ENCODE results near the gene ICAM1. TPM values are rescaled to one million over a fixed set of nuclear protein-coding genes. Genes with fewer than 3 reads are reported as not detected.

ICAM1 gene
- total RNA-seq, 3 donors from 2014 or later, result 20.6 to 52.2 (median 20.8) TPM

- no peaks in the 10 kb centered on the region for H3K27me3 ChIP-seq
- no peak overlapping the region for H3K27ac ChIP-seq
- H3K4me1 ChIP-seq, result no peaks in the 10 kb centered on the region
- no peak overlapping the region for H3K4me3 ChIP-seq
- H3K36me3 ChIP-seq, result no peaks in the 10 kb centered on the region
- intact Hi-C loops (cut with DNase I; ENCODE audit: low total_unique reads), result loop anchor here (5.0 kb wide), 1 partner anchor 136 kb away; the partner anchor contains the start of gene CDC37
- TF ChIP-seq POLR2AphosphoS5 (IDR thresholded peaks at IDR 0.05), result no peak
- no peak for TF ChIP-seq POLR2A (IDR thresholded peaks at IDR 0.05)
- TF ChIP-seq, protein P1, sequence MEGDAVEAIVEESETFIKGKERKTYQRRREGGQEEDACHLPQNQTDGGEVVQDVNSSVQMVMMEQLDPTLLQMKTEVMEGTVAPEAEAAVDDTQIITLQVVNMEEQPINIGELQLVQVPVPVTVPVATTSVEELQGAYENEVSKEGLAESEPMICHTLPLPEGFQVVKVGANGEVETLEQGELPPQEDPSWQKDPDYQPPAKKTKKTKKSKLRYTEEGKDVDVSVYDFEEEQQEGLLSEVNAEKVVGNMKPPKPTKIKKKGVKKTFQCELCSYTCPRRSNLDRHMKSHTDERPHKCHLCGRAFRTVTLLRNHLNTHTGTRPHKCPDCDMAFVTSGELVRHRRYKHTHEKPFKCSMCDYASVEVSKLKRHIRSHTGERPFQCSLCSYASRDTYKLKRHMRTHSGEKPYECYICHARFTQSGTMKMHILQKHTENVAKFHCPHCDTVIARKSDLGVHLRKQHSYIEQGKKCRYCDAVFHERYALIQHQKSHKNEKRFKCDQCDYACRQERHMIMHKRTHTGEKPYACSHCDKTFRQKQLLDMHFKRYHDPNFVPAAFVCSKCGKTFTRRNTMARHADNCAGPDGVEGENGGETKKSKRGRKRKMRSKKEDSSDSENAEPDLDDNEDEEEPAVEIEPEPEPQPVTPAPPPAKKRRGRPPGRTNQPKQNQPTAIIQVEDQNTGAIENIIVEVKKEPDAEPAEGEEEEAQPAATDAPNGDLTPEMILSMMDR (IDR thresholded peaks at IDR 0.05), result no peak
- DNase-seq (ENCODE audit: low spot score in 2 of 2), result no peak
- no peaks in the 10 kb centered on the region for H3K9me3 ChIP-seq
Measured at GRCh38 chr19:10266706-10267105, 4.2 kb upstream of the ICAM1 start.

DNA sequence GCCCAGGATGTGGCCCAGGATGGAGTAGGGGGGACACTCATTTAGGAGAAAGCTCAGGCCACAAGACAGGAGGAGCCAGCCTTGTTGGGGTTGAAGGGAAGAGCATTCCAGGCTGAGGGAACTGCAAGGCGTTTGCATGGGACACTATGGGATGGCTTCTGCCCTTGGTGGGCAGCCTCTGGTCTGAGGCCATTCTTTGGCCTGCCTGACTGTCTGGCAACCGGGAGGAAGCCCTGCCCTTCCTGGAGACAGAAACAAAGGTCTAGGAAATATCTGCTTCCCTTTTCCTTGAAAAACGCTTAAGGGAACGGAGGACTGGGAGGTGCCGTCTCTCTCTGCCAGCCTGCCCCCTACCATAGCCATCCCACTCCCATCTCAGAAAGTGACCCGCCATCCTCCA is 2.8 kb upstream of the ICAM1 start:
- Histone ChIP-seq H3K36me3 (no peaks in the 10 kb centered on the region), H3K27me3 (no peaks in the 10 kb centered on the region), H3K9me3 (no peaks in the 10 kb centered on the region), H3K4me1 (no peaks in the 10 kb centered on the region), H3K27ac (peak overlapping the region in 1 of 2 donors; percentile 78), H3K4me3 (no peak overlapping the region)
- DNase-seq (ENCODE audit: low spot score in 2 of 2), result no peak
- intact Hi-C loops (cut with DNase I; ENCODE audit: low total_unique reads), result loop anchor here (5.0 kb wide), 1 partner anchor 134 kb away; the partner anchor contains the start of gene CDC37
- TF ChIP-seq POLR2AphosphoS5 (IDR thresholded peaks at IDR 0.05) (no peak), POLR2A (IDR thresholded peaks at IDR 0.05) (no peak)
- TF ChIP-seq, protein P1 (IDR thresholded peaks at IDR 0.05), result no peak

GRCh38 chr19:10269333-10270179 is 1.4 kb upstream of the ICAM1 start:
- Histone ChIP-seq H3K27ac (peak overlapping the region; percentile 88 to 91), H3K27me3 (no peaks in the 10 kb centered on the region), H3K4me3 (peak overlapping the region; percentile 59 to 68 (median 63)), H3K9me3 (no peaks in the 10 kb centered on the region), H3K36me3 (no peaks in the 10 kb centered on the region), H3K4me1 (no peaks in the 10 kb centered on the region)
- intact Hi-C loops (cut with DNase I; ENCODE audit: low total_unique reads), result loop anchor here (1.0 to 5.0 kb wide), 2 partner anchors 119 to 133 kb away; partner anchors contain the start of gene CDC37
- TF ChIP-seq POLR2AphosphoS5 (IDR thresholded peaks at IDR 0.05) (peak in 2 of 3 donors; percentile 15 to 59), POLR2A (IDR thresholded peaks at IDR 0.05) (no peak)
- TF ChIP-seq, protein P1 (IDR thresholded peaks at IDR 0.05), result peak; percentile 88 to 94 (median 93)
- peak; percentile 83 to 89 for DNase-seq (ENCODE audit: low spot score in 2 of 2)

DNA sequence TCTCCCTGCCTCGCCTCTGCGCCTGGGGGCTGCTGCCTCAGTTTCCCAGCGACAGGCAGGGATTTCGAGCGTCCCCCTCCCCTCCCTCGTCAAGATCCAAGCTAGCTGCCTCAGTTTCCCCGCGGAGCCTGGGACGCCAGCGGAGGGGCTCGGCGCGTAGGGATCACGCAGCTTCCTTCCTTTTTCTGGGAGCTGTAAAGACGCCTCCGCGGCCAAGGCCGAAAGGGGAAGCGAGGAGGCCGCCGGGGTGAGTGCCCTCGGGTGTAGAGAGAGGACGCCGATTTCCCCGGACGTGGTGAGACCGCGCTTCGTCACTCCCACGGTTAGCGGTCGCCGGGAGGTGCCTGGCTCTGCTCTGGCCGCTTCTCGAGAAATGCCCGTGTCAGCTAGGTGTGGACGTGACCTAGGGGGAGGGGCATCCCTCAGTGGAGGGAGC is 722 bp upstream of the ICAM1 start:
- H3K36me3 ChIP-seq, result no peaks in the 10 kb centered on the region
- peak overlapping the region; percentile 59 to 68 (median 63) for H3K4me3 ChIP-seq
- H3K4me1 ChIP-seq, result no peaks in the 10 kb centered on the region
- intact Hi-C loops (cut with DNase I; ENCODE audit: low total_unique reads), result no loop called here
- H3K27ac ChIP-seq, result peak overlapping the region; percentile 88 to 91
- no peaks in the 10 kb centered on the region for H3K9me3 ChIP-seq
- H3K27me3 ChIP-seq, result no peaks in the 10 kb centered on the region
- no peak for DNase-seq (ENCODE audit: low spot score in 2 of 2)
- no peak for TF ChIP-seq POLR2A (IDR thresholded peaks at IDR 0.05)
- TF ChIP-seq POLR2AphosphoS5 (IDR thresholded peaks at IDR 0.05), result no peak
- TF ChIP-seq, protein P1 (IDR thresholded peaks at IDR 0.05), result no peak

- TF ChIP-seq POLR2AphosphoS5 (IDR thresholded peaks at IDR 0.05) (no peak), POLR2A (IDR thresholded peaks at IDR 0.05) (no peak)
- TF ChIP-seq, protein P1 (IDR thresholded peaks at IDR 0.05), result no peak
- H3K4me3 ChIP-seq, result peak overlapping the region; percentile 59 to 68 (median 63)
- H3K27me3 ChIP-seq, result no peaks in the 10 kb centered on the region
- no peaks in the 10 kb centered on the region for H3K9me3 ChIP-seq
- intact Hi-C loops (cut with DNase I; ENCODE audit: low total_unique reads), result no loop called here
- H3K36me3 ChIP-seq, result no peaks in the 10 kb centered on the region
- H3K27ac ChIP-seq, result peak overlapping the region; percentile 88 to 91
- DNase-seq (ENCODE audit: low spot score in 2 of 2), result no peak
- no peaks in the 10 kb centered on the region for H3K4me1 ChIP-seq
Measured at GRCh38 chr19:10271543-10272086, 695 bp downstream of the ICAM1 start.
